Activated CD8-positive, alpha-beta memory T cell treated with anti-CD3 and anti-CD28 coated beads, Interleukin-2, amount 50 U/mL, for 1 hour (primary cell): ENCODE data around the gene LTBP1.

Experiments used
- DNase-seq: peaks from one replicate; pipeline ENCODE4 v3.0.0-alpha.2; 2020; ENCODE audit errors: extremely low read depth

Gene LTBP1

DNA sequence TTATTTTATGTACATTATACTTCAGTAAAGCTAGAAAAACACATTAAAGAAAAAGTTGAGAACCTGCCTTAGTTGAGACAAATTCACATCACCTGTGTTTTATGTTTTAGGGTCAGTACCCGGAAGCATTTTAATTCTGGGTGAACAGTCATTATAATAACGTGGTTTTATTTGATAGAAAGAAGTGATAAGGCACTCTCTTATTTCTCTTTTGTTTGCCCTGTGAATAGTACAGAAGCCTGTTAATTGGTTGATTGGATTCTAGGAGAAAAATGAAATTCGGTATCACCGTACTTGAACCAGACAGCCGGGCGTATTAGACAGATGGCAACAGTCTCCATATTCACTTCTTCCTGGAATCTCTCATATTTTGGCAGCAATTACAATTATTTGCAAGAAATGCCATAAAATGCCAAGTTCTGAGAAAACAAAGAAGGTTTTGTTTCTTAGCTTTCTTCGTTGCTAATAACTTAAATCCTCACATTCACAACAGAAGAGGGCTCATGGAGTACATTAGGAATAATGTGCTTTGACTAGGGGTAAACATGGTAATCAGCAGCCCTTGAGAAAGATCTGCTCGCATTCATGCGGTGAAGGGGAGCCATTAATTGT lies 361.0 kb downstream of the LTBP1 start:
- no peak for DNase-seq

DNA sequence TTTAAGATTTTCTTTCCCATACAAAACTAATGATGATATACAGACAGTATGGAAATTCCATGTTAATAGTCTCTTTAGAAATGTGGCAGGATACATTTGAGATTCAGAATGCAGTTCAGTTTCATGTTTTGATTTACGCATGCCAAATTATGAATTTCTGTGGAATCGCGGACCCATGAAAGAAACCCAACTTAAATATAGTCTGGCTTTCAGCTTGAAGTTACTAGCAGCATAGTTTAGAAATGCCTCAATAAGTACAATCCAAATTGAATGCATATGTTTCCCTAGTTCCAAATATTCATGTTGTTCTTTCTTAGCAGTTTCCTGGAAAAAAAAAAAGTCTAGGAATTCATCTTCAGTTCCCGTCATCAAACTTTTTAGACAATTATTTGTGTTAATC lies 365.6 kb downstream of the LTBP1 start:
- no peak for DNase-seq

DNA sequence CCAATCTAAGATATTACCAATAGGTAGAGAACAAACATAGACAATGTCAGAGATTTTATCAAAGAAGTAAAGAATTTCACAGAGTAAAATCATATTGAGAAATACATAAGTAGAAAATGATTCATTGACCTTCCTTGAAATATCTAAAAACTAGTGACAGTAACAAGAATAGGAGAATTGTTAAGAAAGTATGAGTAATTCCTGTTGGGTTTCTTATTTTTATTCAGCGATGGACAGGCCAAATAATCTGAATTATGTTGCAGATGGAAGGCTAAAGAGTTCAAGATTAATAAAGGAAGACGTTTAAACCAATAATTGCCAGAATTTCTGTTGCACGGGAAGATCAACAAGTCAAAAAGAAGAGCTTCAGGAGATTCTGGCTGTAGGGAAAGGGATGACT lies 366.3 kb downstream of the LTBP1 start:
- no peak for DNase-seq

DNA sequence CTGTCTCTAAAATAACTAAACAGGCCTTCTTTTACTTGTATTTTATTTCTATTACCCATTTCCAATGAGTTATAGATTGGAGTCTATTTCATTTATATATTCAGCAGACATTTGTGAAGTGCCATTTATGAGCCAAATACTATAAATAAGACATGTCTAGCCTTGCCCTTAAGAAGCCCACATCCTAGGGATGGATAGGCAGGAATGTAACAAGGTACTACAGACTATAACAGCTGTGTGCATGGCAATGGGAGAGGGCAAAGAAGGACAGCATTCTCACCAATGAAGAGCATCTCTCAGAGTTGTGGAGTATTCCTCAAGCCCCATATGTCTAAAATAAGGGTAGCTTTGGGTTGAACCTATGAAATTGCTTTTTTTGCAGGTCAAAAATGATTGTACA lies 367.8 kb downstream of the LTBP1 start:
- DNase-seq, result no peak

DNA sequence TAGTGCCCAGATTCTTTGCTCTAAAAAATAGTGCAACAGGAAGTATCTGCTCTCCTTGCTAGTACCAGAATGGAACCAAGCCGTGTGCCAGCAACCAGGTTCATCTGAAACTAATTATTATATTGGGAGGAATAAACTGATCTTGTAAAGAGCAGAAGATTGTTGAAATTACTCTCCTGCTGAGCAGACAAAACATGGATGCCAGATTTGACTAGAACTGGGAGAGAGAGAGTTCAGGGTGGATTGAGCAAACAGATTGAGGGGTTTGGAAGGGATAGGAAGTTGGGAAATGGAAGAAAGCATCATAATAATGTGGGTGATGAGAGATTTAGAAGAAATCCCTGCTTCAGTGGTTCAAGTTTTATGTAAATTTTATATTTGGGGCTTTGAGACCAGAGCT lies 369.6 kb downstream of the LTBP1 start:
- DNase-seq, result no peak

DNA sequence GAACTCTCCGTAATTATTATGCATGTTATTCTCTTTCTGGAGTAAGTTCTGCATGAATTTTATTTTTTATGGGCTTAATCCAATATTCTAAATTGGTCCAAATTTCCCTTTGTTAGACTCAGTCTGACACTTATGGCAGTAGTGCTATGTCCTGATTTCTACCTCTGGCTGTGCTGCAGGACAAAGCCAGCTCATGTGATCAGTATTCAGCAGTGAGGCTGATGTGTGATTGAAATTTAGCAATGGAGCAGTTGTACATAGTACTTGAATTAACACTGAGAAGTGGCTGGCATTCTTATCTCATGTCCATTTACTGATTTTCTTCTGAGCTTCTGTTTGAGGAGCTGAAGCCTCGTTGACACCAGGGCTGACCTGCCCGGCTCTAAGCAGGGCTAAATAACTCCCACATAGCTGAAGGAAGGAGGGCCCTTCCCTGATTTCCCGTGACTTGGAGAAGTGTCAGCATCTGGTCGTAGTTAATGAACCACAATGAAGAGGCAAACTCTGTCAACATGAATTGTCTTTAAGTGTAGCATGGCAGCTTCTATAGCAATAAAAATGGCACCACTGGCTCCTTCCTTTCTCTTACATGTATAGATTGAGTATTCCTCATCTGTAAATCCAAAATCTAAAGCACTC lies 370.7 kb downstream of the LTBP1 start:
- no peak for DNase-seq

DNA sequence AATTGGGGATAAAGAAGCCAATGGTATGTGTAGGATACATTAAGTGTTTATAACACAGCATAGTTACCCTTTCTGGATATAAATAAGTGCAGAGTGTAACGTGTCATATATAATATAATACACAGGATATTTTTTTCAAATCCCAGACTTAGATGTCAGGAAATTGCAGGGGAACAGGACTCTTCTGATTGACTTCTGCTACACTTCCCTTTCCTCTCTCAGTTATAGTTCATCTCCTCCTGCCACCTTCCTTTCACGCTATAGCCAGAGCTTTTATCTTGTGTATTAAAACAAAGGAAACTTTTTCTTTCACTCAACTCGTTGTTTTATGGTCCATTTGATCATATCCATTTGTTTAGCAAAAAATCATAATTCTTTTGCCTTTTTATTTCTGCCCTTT lies 371.7 kb downstream of the LTBP1 start:
- no peak for DNase-seq

DNA sequence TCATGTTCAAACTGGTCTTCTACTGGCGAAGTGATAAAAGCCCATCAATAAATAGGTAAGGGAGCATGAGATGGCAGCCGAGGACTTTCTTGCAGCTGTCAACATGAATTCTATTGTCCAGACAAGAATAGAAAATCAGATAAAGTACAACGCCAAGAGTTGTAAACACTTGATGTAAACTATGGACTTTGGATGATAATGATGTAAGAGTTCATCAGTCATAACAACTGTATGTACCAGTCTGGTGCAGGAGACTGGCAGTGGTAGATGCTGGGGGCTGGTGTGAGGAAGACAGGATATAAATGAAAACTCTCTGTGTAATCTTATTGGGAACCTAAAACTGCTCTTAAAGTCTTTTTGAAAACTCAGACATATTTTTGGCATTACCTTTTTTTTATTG lies 373.8 kb downstream of the LTBP1 start:
- DNase-seq, result no peak

DNA sequence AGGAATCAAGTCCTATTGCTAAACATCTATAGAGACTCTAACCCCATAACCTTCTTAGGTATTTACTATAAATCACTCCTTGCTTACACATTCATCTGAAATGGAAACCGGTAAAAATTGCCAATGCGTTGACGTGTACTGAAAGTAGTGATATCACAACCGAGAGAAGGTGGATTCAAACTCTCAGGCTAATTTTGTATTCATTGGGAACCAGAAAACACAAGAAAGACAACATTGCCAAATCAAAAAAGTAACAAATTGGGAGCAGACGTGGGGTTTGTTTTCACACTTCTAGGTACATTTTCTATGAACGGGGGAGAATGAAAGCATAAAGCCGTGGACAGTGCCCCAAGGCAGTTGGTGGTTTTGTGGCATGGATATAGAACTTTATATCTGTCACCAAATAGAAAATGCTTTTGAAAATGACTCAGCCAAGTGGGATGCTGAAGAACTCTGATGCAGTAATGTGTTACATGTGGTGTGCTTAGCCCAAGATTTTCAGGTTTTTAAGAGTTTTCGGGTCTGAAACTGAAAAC lies 374.6 kb downstream of the LTBP1 start:
- no peak for DNase-seq

DNA sequence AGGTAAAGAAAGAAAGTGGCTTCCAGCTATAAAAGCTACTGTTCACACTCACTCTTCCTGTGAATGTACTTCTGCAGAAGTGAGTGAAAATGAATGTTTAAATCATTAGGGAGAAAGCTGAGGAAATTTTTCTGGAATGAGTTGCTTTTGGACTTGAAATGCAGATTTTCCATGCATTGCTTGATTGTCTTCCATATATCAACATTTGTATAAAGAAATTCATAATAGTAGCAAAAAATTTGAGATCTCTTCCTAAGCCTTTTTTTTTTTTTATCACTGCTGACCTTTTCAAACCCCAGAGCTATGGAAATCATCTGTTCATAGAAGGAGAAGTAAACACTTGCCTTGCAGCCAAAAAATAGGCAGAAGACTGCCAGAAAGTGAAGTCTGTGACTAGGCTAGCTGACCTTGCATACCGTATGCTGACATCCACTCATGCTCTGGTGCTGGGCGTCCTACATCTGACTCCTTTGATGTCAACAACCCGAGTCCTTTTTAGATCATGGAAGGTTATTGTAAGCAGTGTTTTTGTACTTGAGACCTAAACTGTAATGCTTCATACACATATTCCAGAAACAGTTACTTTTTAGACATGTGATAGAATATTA lies 375.2 kb downstream of the LTBP1 start:
- no peak for DNase-seq

DNA sequence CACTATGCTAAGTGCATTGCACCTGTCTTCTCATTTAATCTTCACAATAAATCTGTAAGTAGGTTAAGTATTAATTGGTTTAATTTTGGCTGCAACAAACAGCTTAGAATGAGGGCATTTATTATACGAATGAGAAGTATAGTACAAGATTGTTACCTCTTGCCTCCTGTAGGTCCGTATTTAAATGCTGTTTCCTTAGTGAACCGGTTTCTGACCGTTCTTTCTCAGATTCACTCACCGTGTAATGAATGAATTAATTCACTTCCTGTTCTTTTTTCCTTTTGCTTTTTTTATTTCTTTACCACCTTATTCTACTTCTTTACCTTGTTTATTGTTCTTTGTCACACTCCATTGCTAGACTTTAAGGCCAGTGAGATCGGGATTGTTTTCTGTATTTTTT lies 375.9 kb downstream of the LTBP1 start:
- no peak for DNase-seq

DNA sequence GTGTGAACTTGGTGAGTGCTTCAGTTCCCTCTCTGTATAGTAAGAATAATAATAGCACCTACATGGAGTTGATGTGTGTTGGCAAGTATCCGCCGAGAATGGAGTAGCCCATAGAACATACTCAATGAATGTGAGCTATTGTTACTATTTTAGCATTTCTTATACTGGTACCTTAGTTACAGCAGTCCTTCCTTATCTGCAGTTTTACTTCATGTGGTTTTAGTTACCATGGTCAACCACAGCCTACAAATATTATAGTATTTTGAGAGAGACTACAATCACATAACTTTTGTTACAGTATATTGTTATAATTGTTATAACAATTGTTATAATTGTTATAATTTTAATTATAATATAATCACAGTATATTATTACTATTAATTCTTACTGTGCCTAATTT lies 377.2 kb downstream of the LTBP1 start:
- DNase-seq, result no peak

DNA sequence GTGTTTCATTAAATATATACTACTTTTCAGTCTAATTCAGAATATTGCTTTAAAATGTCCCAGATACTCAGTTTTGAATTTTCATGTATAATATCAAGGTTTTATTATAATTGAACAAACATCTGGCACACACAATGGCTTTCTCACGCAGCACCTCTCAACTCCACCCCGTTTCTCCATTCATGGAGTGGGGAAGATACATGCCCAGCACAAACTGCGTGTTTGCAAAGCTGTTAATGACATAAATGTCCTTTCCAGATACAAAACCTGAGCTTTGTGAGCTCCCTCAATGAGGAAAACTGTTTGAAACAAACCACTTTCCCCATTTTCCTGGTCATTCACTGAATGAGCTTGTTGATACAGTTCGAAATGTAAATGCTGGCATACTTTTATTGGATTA lies 379.3 kb downstream of the LTBP1 start:
- DNase-seq, result no peak

DNA sequence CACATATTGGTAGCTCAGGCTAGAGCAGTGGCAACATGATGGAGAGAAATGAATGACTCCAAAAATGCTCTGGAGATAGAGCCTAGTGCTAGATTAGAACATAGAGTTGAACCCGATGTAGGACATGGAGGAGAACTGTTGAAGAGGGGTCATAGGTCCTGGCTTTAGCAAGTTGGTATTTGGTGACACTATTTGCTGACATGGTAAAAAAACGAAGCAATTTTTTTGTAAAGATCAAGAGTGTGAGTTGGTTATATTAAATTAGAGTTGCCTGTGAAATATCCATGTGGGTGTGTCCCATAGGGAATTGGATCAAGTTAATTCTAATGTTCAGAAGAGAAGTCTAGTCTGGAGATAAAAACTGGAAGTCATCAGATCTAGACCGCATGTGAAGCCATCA lies 386.7 kb downstream of the LTBP1 start:
- DNase-seq, result no peak

DNA sequence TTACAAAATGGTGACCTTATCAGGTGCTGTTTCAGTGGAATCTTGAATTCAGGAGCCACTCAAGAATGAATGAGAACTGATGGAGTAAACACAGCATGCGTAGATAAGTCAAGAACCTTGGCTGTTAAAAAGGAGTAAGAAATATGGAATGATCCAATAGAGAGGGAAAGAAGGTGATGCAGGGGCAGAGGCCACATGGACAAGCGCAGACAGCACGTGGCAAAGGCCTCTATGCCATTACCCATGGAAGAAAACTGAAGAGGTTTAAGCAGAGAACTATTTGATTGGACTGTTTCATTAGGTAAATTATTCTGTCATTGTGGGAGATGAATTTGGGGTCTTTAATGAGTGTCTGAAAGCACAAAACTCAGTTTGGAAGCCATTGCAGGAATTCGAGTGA lies 387.3 kb downstream of the LTBP1 start:
- DNase-seq, result no peak

DNA sequence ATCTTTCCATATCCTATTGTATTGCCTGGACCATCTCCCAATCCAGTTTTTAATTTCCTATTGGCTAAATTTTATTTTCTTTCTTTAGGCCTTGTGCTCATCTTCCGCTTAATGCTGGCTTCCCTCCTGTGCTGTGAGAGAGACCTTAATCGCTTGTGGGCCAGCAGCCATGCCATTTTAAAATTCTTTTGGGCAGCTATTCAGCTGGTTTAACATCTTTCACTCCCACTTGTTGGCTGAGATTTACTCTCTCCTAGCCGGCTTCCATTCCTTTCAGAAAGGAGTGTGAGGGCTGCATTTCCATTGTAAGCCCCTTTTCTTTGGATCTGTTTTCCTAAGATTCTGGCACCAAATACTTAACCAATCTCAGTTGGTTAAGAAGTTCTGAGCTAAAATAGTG lies 388.8 kb downstream of the LTBP1 start:
- no peak for DNase-seq

DNA sequence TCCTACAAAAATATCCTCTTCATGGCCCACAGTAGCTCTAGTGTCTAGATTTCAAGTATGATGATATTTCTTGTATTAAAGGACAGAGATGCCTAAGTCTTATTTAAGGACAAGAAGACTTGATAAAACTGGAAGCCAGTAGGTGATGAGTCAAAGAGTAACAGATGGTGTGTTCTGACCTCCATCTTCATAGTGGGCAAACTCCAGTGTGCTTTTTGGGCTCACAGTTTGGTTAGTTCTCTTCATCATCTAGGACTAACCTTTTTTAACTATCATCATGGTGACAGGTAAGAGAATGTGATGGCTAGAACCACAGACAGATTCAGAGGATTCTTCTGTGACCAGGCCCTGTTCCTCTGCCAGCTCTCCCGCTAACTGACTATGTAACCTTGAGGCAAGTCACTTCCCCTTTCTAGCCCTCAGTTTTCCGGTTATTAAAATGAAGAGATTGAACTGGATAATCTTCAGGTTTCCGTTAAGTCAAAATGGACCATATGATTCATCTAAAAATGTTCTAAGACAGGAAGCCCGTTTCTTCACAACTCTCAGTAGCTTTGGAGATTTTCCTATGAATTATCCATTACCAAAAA lies 389.4 kb downstream of the LTBP1 start:
- DNase-seq, result no peak

DNA sequence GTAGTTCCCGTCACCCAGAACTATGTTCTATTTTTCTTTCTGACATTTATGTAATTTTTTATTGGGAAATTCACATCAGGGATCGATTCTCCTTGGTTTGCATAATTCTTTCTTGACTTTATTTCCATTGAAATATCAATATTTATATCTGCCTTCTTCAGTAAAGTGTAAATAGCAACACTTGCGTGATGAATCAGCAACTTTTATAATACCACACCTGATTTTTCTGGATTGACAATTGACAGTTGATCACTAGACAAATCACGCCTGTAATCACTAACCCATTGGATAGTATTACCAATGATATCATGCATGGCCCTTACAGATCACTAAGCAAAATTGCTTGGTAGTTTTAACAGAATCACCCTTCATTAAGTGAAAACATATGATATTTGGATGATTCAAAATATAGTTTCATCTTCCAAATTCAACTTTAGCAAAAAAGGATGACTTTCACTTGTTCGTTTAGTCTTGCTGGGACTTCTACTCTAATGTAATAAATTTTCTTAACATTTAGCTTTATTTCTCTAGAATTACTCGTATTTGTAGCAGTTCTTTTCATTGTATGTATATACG lies 390.7 kb downstream of the LTBP1 start:
- no peak for DNase-seq

DNA sequence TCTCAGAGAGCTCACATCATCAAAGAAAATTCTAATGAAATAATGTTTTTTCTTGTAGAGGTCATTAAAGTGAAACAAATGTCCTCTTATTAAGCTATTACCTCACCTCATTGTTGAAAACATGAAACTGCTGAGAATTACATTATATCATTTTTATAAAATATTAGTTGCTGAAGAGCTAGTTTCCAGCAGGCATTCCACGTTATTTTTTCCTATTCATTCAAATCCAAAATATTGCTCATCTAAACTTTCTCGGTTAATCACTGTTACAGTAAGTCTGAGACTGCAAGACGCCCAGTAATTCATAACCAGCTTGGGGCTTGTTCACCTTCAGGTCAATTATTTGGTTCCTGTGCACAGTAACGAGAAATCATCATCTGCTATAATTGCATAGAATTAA lies 391.2 kb downstream of the LTBP1 start:
- no peak for DNase-seq

DNA sequence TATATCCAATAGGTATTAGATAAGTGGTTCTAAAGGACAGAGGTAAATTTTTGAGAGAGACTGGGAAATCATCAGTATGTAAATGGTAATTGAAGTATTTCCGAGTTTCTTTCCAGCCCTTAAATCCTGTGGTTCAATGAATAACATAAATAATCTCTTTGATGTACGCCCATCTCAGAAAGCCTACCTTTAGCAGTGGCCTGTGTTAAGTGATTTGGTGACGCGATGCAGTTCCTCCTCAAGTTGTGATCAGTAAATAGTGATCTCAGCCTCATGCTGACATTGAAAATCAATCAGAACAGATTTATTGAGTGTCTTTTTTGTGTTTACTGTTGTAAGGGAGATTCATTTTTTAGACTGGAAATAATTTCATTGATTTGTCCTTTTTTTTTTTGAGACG lies 392.5 kb downstream of the LTBP1 start:
- no peak for DNase-seq

DNA sequence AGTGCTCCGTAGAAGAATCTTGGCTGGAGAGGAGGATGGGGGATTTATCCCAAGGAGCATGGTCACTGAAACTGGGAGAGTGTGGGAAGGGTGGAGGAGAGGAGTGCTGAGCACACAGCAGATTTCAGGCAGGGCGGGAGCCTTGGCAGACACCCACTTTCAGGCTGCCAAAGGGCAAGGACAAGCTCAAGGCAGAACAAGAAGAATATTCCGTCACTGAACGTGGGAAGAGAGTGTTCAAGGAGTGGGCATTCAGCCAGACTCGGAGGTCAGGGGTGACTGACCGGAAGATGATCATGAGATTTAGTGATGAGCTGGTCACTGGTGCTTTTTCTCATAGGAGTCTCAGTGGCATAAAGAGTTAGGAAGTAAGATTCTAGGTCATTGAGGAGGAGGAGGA lies 393.5 kb downstream of the LTBP1 start:
- no peak for DNase-seq

DNA sequence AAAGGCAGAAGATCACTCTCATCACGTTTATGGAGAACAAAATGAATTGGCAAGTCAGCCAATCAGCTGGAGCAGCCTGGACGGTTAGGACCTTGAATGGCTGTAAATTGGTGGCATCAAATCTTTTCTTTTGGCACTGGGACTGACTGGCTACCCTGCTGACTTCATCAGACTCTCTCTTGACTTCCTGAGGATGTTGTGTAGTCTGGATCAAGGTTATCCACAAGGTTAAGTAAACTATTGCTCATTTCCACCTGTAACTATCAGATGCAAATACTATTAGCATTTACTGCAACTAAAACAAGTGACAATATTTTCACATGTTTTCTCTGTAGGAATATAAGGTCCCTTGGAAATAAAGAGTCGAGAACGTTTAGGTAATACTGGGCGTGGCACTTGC lies 395.4 kb downstream of the LTBP1 start:
- DNase-seq, result no peak

DNA sequence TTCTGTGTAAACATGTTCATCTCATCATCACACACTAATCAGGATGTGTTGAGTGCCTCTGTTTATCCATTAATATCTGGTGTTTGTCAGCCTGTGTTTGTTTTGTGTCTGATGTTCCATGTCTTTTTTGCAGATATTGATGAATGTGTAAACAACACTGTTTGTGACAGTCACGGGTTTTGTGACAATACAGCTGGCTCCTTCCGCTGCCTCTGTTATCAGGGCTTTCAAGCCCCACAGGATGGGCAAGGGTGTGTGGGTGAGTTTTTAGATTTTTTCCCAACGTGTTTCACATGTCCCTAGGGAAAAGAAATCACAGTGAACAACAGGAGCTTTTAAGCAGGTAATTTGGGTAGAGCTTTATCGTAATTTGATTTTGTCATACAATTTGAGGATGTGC lies 396.0 kb downstream of the LTBP1 start:
- DNase-seq, result no peak
